Left lobe of liver (tissue), 2 donors: ENCODE measurements around the gene PLEKHA7. TPM values are rescaled to one million over a fixed set of nuclear protein-coding genes. Genes with fewer than 3 reads are reported as not detected.
A peak's percentile ranks its signal among the peaks of the same experiment; 100 is the strongest.
"Not testable (repeated sequence)": the region's sequence is repeated elsewhere in the genome, so short reads cannot be mapped to it uniquely, and the experiment has no call there.

Source experiments
- ATAC-seq: fragments of 200-7000 bp; cut with Tn5 transposase; one replicate; pipeline ENCODE4 v1.9.1; 2020; ENCODE audit warnings: mild to moderate bottlenecking, moderate library complexity
- DNase-seq: peaks from one replicate; pipeline ENCODE4 v3.0.0-alpha.2; 2020; ENCODE audit warnings: low spot score
- total RNA-seq: library from RNA; stranded (reverse); gene quantifications from one replicate; pipeline ENCODE4 v1.2.1, GENCODE V29; 2021
- donor health status: DM: no; HTN: no; CAD: no; lungs with moderate emphysema.
- donor health status: DM: no; HTN: yes; CAD: no.

Gene PLEKHA7
- total RNA-seq, 1 donor from 2014 or later, result 25.8 TPM

GRCh38 chr11:17012712-17013547 lies 1.3 kb downstream of the PLEKHA7 start:
- DNase-seq (peak; percentile 88), ATAC-seq (peak; percentile 75)

GRCh38 chr11:17012179-17012578 lies 2.0 kb downstream of the PLEKHA7 start:
- DNase-seq, result no peak
- no peak for ATAC-seq

GRCh38 chr11:17010851-17011420 lies 3.3 kb downstream of the PLEKHA7 start:
- ATAC-seq (no peak), DNase-seq (no peak)

- DNase-seq (peak; percentile 86), ATAC-seq (peak; percentile 78)
Observed at GRCh38 chr11:17008099-17008498, 6.1 kb downstream of the PLEKHA7 start.

- ATAC-seq (no peak), DNase-seq (no peak)
Observed at GRCh38 chr11:17005646-17006045, 8.6 kb downstream of the PLEKHA7 start.

- DNase-seq (no peak), ATAC-seq (peak; percentile 53)
Observed at GRCh38 chr11:17004486-17005148, 9.6 kb downstream of the PLEKHA7 start.

GRCh38 chr11:17003426-17003825 lies 10.8 kb downstream of the PLEKHA7 start:
- ATAC-seq (no peak), DNase-seq (no peak)

GRCh38 chr11:17002543-17002942 lies 11.7 kb downstream of the PLEKHA7 start:
- no peak for DNase-seq
- no peak for ATAC-seq

- ATAC-seq (no peak), DNase-seq (no peak)
Observed at GRCh38 chr11:17001806-17002205, 12.4 kb downstream of the PLEKHA7 start.

GRCh38 chr11:17000987-17001386 lies 13.2 kb downstream of the PLEKHA7 start:
- ATAC-seq (no peak), DNase-seq (no peak)

GRCh38 chr11:17000253-17000652 lies 14.0 kb downstream of the PLEKHA7 start:
- not testable (repeated sequence) for ATAC-seq, DNase-seq

- ATAC-seq (no peak), DNase-seq (no peak)
Observed at GRCh38 chr11:16999116-16999515, 15.1 kb downstream of the PLEKHA7 start.

GRCh38 chr11:16997624-16998023 lies 16.6 kb downstream of the PLEKHA7 start:
- ATAC-seq (peak; percentile 74), DNase-seq (peak; percentile 80)

GRCh38 chr11:16993495-16993894 lies 20.7 kb downstream of the PLEKHA7 start:
- DNase-seq (no peak), ATAC-seq (peak; percentile 60)

GRCh38 chr11:16992846-16993245 lies 21.4 kb downstream of the PLEKHA7 start:
- DNase-seq, result no peak
- ATAC-seq, result no peak

- DNase-seq, result no peak
- no peak for ATAC-seq
Observed at GRCh38 chr11:16989554-16989953, 24.7 kb downstream of the PLEKHA7 start.

GRCh38 chr11:16987205-16987568 lies 27.0 kb downstream of the PLEKHA7 start:
- no peak for DNase-seq
- ATAC-seq, result peak; percentile 28

- DNase-seq (peak; percentile 64), ATAC-seq (peak; percentile 75)
Observed at GRCh38 chr11:16986434-16987204, 27.6 kb downstream of the PLEKHA7 start.

- ATAC-seq (peak; percentile 64), DNase-seq (peak; percentile 72)
Observed at GRCh38 chr11:16985297-16985696, 28.9 kb downstream of the PLEKHA7 start.

GRCh38 chr11:16984229-16984628 lies 30.0 kb downstream of the PLEKHA7 start:
- DNase-seq (no peak), ATAC-seq (no peak)

GRCh38 chr11:16982809-16983208 lies 31.4 kb downstream of the PLEKHA7 start:
- ATAC-seq, result no peak
- DNase-seq, result no peak
